GM23338 (cell line): ENCODE measurements around the gene IRF2BPL.

Experiments
- EZH2 ChIP-seq: fragments of 200-600 bp; sonication (generic); IDR thresholded peaks from one replicate; pipeline ENCODE4 v1.8.0; 2017; ENCODE audit warnings: antibody characterized with exemption, mild to moderate bottlenecking, low read depth; ENCODE audit not compliant: unreplicated experiment
- EZH2phosphoT487 ChIP-seq: fragments of 200-600 bp; sonication (generic); IDR thresholded peaks from one replicate; pipeline ENCODE4 v1.8.1; 2018; ENCODE audit warnings: antibody characterized with exemption; ENCODE audit not compliant: unreplicated experiment
- JUNB ChIP-seq: IDR thresholded peaks from one replicate; pipeline ENCODE4 v1.6.1; 2016; ENCODE audit warnings: antibody characterized with exemption; ENCODE audit not compliant: unreplicated experiment
- NANOG ChIP-seq: IDR thresholded peaks from 2 replicates; pipeline ENCODE4 v1.6.1; 2016; ENCODE audit warnings: antibody characterized with exemption, borderline replicate concordance
- POLR2AphosphoS5 ChIP-seq: IDR thresholded peaks from 2 replicates; pipeline ENCODE4 v1.6.1; 2016; ENCODE audit warnings: antibody characterized with exemption, low read depth
- ZNF114 ChIP-seq: fragments of 250-450 bp; sonication (Bioruptor Pico); IDR thresholded peaks from 2 replicates; pipeline ENCODE4 v1.5.0; 2020; ENCODE audit warnings: mild to moderate bottlenecking, moderate library complexity
- ZNF331 ChIP-seq: fragments of 250-450 bp; sonication (Bioruptor Pico); IDR thresholded peaks from 2 replicates; pipeline ENCODE4 v1.5.0; 2020; ENCODE audit warnings: low read depth, mild to moderate bottlenecking, moderate library complexity
- TF ChIP-seq, protein P1 (sequence below), 2 experiments: fragments of 200-600 bp in 1 of 2; sonication (generic) in 1 of 2; conservative IDR thresholded peaks; 2 replicates each; pipeline versions ENCODE4 v1.5.1 to v1.6.1; 2016 to 2017; ENCODE audit warnings: antibody characterized with exemption in 2 of 2, low read depth in 2 of 2, mild to moderate bottlenecking in 2 of 2, moderate library complexity in 1 of 2
- TF ChIP-seq, protein P2 (sequence below): IDR thresholded peaks from one replicate; pipeline ENCODE4 v1.6.1; 2018; ENCODE audit warnings: antibody characterized with exemption; ENCODE audit not compliant: unreplicated experiment

DNA sequence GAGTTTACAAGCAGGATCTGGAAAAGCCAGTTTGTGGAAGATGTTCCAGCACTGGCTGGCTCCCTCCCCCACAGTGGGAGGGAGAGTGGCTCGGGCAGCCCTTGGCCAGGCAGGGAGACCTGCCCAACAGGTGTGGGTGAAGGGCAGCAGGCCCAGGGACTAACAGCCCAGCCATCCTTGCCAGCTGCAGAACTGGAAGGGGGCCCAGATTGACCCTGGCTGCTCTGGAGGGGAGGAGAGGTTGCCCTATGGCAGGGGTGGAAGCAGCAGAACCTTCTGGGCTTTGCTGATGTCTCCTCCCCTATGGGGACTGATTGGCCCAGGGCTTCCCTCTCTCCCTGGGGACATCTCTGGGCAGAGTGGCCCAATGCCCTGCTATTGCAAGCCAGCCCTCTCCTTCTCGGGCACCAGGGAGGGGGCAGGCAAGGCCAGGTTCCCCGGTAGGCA lies 20.5 kb downstream of the IRF2BPL start:
- TF ChIP-seq POLR2AphosphoS5 (no peak), NANOG (no peak), ZNF114 (CRISPR knock-in tag) (no peak), JUNB (no peak), EZH2 (no peak), EZH2phosphoT487 (no peak), ZNF331 (CRISPR knock-in tag) (no peak)
- TF ChIP-seq, protein P1, sequence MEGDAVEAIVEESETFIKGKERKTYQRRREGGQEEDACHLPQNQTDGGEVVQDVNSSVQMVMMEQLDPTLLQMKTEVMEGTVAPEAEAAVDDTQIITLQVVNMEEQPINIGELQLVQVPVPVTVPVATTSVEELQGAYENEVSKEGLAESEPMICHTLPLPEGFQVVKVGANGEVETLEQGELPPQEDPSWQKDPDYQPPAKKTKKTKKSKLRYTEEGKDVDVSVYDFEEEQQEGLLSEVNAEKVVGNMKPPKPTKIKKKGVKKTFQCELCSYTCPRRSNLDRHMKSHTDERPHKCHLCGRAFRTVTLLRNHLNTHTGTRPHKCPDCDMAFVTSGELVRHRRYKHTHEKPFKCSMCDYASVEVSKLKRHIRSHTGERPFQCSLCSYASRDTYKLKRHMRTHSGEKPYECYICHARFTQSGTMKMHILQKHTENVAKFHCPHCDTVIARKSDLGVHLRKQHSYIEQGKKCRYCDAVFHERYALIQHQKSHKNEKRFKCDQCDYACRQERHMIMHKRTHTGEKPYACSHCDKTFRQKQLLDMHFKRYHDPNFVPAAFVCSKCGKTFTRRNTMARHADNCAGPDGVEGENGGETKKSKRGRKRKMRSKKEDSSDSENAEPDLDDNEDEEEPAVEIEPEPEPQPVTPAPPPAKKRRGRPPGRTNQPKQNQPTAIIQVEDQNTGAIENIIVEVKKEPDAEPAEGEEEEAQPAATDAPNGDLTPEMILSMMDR (conservative IDR thresholded peaks at IDR 0.05; ENCODE audit: low read depth in 2 of 2): no peak
- TF ChIP-seq, protein P2, sequence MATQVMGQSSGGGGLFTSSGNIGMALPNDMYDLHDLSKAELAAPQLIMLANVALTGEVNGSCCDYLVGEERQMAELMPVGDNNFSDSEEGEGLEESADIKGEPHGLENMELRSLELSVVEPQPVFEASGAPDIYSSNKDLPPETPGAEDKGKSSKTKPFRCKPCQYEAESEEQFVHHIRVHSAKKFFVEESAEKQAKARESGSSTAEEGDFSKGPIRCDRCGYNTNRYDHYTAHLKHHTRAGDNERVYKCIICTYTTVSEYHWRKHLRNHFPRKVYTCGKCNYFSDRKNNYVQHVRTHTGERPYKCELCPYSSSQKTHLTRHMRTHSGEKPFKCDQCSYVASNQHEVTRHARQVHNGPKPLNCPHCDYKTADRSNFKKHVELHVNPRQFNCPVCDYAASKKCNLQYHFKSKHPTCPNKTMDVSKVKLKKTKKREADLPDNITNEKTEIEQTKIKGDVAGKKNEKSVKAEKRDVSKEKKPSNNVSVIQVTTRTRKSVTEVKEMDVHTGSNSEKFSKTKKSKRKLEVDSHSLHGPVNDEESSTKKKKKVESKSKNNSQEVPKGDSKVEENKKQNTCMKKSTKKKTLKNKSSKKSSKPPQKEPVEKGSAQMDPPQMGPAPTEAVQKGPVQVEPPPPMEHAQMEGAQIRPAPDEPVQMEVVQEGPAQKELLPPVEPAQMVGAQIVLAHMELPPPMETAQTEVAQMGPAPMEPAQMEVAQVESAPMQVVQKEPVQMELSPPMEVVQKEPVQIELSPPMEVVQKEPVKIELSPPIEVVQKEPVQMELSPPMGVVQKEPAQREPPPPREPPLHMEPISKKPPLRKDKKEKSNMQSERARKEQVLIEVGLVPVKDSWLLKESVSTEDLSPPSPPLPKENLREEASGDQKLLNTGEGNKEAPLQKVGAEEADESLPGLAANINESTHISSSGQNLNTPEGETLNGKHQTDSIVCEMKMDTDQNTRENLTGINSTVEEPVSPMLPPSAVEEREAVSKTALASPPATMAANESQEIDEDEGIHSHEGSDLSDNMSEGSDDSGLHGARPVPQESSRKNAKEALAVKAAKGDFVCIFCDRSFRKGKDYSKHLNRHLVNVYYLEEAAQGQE: no peak
